HEK293T (cell line): ENCODE data around the gene CBX2.

Source experiments
- FOXK2 ChIP-seq: fragments of 450-650 bp; IDR thresholded peaks from 2 replicates; pipeline ENCODE4 v1.6.1; 2016; ENCODE audit warnings: mild to moderate bottlenecking
- PKNOX1 ChIP-seq: fragments of 450-650 bp; IDR thresholded peaks from 2 replicates; pipeline ENCODE4 v1.6.1; 2016
- SP1 ChIP-seq: fragments of 450-650 bp; IDR thresholded peaks from 2 replicates; pipeline ENCODE4 v1.6.1; 2017

- TF ChIP-seq PKNOX1 (no peak), SP1 (no peak), FOXK2 (no peak)
Observed at GRCh38 chr17:79808763-79809529, 31.0 kb downstream of the CBX2 start.
